ENCODE measurements around the gene SMKR1. TPM values are rescaled to one million over a fixed set of nuclear protein-coding genes. Genes with fewer than 3 reads are reported as not detected.
"Not testable (repeated sequence)": the region's sequence is repeated elsewhere in the genome, so short reads cannot be mapped to it uniquely, and the experiment has no call there.

SMKR1 gene
- total RNA-seq, 2 donors from 2014 or later = 3.4 TPM; not detected in 1

DNA sequence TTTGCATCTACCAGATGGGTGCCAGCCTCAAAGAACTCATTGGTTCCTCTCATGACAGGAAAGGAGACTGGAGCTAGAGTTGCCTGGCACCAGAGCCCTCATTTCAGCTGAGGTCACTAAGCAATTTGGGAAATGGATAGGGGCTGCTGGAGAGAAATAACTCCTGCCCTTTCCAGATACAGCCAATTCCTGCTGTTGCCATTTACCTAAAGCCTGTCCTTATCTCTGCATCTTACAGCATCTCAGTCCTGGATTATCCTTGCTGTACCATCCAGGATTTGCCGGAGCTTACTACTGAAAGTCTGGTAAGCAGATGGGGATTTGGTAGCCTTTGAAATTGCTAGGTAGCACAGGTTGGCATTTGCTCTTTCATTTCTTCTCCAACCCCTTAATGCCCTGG is 31.9 kb upstream of the SMKR1 start:
- no peaks in the 10 kb centered on the region for H3K27me3 ChIP-seq
- no peaks in the 10 kb centered on the region for H3K36me3 ChIP-seq (replicated peaks in 1 of 2; ENCODE audit: insufficient read depth in 1 of 2, low read depth in 2 of 2)
- ATAC-seq (no peak), DNase-seq (no peak)
- TF ChIP-seq CTCF (IDR thresholded peaks at IDR 0.05) (no peak), POLR2A (IDR thresholded peaks at IDR 0.05) (no peak)
- intact Hi-C loops (cut with DNase I) = loop anchor here (10.0 kb wide), 1 partner anchor 106 kb away; no protein-coding TSS in a partner anchor
- no peaks in the 10 kb centered on the region for H3K4me1 ChIP-seq
- no peak overlapping the region for H3K27ac ChIP-seq
- no peak overlapping the region for H3K4me3 ChIP-seq
- 81 to 82% methylated on average over 1 of the region's 1 CpG for WGBS, 2 donors
- H3K9me3 ChIP-seq = no peaks in the 10 kb centered on the region

GRCh38 chr7:129471402-129471827 is 30.9 kb upstream of the SMKR1 start:
- Histone ChIP-seq H3K4me3 (no peak overlapping the region), H3K36me3 (replicated peaks in 1 of 2; ENCODE audit: insufficient read depth in 1 of 2, low read depth in 2 of 2) (no peaks in the 10 kb centered on the region), H3K27me3 (no peaks in the 10 kb centered on the region), H3K4me1 (no peaks in the 10 kb centered on the region), H3K9me3 (no peaks in the 10 kb centered on the region), H3K27ac (no peak overlapping the region)
- TF ChIP-seq CTCF (IDR thresholded peaks at IDR 0.05) (no peak), POLR2A (IDR thresholded peaks at IDR 0.05) (no peak)
- intact Hi-C loops (cut with DNase I) = loop anchor here (10.0 kb wide), 1 partner anchor 107 kb away; no protein-coding TSS in a partner anchor
- DNase-seq (no peak), ATAC-seq (no peak)

GRCh38 chr7:129475931-129476330 is 26.4 kb upstream of the SMKR1 start:
- H3K4me3 ChIP-seq; ATAC-seq; H3K27me3 ChIP-seq; H3K27ac ChIP-seq; H3K9me3 ChIP-seq; DNase-seq; H3K36me3 ChIP-seq (replicated peaks in 1 of 2; ENCODE audit: insufficient read depth in 1 of 2, low read depth in 2 of 2); H3K4me1 ChIP-seq: not testable (repeated sequence)
- intact Hi-C loops (cut with DNase I) = loop anchor here (10.0 kb wide), 1 partner anchor 111 kb away; no protein-coding TSS in a partner anchor
- WGBS, 2 donors = 100% methylated on average over 7 to 8 of the region's 27 CpGs

DNA sequence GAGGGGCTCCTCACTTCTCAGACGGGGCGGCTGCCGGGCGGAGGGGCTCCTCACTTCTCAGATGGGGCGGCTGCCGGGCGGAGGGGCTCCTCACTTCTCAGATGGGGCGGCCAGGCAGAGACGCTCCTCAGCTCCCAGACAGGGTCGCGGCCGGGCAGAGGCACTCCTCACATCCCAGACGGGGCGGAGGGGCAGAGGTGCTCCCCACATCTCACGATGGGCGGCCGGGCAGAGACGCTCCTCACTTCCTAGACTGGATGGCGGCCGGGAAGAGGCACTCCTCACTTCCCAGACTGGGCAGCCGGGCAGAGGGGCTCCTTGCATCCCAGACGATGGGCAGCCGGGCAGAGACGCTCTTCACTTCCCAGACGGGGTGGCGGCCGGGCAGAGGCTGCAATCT is 25.9 kb upstream of the SMKR1 start:
- not testable (repeated sequence) for H3K36me3 ChIP-seq (replicated peaks in 1 of 2; ENCODE audit: insufficient read depth in 1 of 2, low read depth in 2 of 2); DNase-seq; H3K9me3 ChIP-seq; H3K27me3 ChIP-seq; H3K27ac ChIP-seq; ATAC-seq; H3K4me1 ChIP-seq; H3K4me3 ChIP-seq
- intact Hi-C loops (cut with DNase I) = loop anchor here (10.0 kb wide), 1 partner anchor 112 kb away; no protein-coding TSS in a partner anchor
- 98 to 99% methylated on average over 17 to 26 of the region's 27 CpGs for WGBS, 2 donors

DNA sequence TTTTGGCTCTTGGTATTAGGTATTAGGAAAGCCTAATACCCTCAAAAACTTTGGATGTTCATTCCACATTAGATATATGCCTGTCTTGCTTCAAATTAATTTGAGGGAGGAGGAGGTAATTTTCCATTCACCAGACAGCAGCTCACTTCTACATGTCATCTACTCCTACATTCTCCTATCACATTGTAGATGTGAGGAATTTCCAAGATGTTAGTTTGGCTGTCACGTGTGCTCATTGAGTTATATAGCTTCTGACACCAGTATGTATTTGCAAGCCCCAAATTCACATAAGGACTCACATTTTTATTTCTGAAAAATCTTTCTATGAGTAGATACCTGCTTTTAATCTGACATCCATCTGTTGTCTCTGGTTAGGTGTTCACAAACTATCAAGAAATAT is 22.5 kb upstream of the SMKR1 start:
- Histone ChIP-seq H3K27me3 (no peaks in the 10 kb centered on the region), H3K36me3 (replicated peaks in 1 of 2; ENCODE audit: insufficient read depth in 1 of 2, low read depth in 2 of 2) (no peaks in the 10 kb centered on the region), H3K4me1 (no peaks in the 10 kb centered on the region), H3K4me3 (no peak overlapping the region), H3K9me3 (no peaks in the 10 kb centered on the region), H3K27ac (no peak overlapping the region)
- intact Hi-C loops (cut with DNase I) = loop anchor here (10.0 kb wide), 1 partner anchor 115 kb away; no protein-coding TSS in a partner anchor
- ATAC-seq (no peak), DNase-seq (no peak)
- TF ChIP-seq POLR2A (IDR thresholded peaks at IDR 0.05) (no peak), CTCF (IDR thresholded peaks at IDR 0.05) (no peak)
- WGBS, 2 donors = 83 to 90% methylated on average over 1 of the region's 1 CpG

DNA sequence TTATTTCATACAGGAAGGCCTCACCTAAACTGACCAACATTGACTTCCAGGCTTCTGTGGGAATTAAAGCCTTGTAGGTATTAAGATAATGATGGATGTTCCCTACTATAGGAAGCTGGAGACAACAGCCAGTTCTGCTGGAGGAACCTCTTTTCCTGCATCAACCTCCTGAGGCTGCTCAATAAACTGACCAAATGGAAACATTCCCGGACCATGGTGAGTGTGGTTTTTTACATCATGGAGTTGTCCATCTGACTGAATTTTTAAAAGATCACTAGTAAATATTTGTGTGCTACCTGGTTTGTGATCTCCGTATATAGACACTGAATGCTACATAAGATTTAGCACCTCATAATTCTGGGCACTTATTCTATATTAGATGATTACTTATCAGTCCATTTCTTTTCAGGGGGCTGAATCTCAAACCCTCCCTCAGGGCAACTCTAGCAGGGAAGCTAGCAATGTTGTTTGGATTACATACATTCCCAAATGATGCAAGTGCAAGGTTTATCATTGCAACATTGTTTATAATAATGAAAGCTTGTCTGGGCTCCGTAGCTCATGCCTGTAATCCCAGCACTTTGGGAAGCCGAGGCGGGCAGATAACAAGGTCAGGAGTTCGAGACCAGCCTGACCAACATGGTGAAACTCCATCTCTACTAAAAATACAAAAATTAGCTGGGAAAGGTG is 21.5 kb upstream of the SMKR1 start:
- Histone ChIP-seq H3K27me3 (no peaks in the 10 kb centered on the region), H3K4me1 (no peaks in the 10 kb centered on the region), H3K9me3 (no peaks in the 10 kb centered on the region), H3K27ac (no peak overlapping the region), H3K36me3 (replicated peaks in 1 of 2; ENCODE audit: insufficient read depth in 1 of 2, low read depth in 2 of 2) (no peaks in the 10 kb centered on the region), H3K4me3 (no peak overlapping the region)
- TF ChIP-seq CTCF (IDR thresholded peaks at IDR 0.05) (no peak), POLR2A (IDR thresholded peaks at IDR 0.05) (no peak)
- 91 to 95% methylated on average over 6 of the region's 6 CpGs for WGBS, 2 donors
- ATAC-seq (no peak), DNase-seq (no peak)
- intact Hi-C loops (cut with DNase I) = no loop called here

DNA sequence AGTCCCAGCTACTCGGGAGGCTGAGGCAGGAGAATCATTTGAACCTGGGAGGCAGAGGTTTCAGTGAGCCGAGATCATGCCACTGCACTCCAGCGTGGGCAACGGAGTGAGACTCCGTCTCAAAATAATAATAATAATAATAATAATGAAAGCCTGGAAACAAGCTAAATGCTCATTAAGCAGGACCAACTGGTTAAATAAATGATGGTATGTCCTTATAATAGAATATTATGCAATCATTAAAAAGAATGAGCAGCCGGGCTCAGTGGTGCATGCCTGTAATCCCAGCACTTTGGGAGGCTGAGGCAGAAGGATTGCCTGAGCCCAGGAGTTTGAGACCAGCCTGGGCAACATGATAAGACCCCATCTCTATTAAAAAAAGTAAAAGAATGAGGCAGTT is 21.0 kb upstream of the SMKR1 start:
- H3K4me1 ChIP-seq; intact Hi-C loops (cut with DNase I); H3K4me3 ChIP-seq; DNase-seq; H3K9me3 ChIP-seq; ATAC-seq; H3K36me3 ChIP-seq (replicated peaks in 1 of 2; ENCODE audit: insufficient read depth in 1 of 2, low read depth in 2 of 2); H3K27me3 ChIP-seq; H3K27ac ChIP-seq: not testable (repeated sequence)
- WGBS, 2 donors = 91 to 92% methylated on average over 6 of the region's 6 CpGs

Measured in body of pancreas (tissue), 4 donors.